GM18870 (cell line): ENCODE results near the gene VDAC2.
"Not testable (repeated sequence)": the region's sequence is repeated elsewhere in the genome, so short reads cannot be mapped to it uniquely, and the experiment has no call there.

ENCODE experiments used
- ATAC-seq: cut with Tn5 transposase; IDR thresholded peaks from one replicate; pipeline ENCODE4 v1.9.1; 2021; ENCODE audit warnings: moderate library complexity; ENCODE audit not compliant: unreplicated experiment

VDAC2 gene

GRCh38 chr10:75210282-75211006 is at the start of gene VDAC2:
TSS of gene VDAC2 (plus strand) at chr10:75210796. CDS start at chr10:75211159, 363 bp downstream.
- peak; percentile 50 for ATAC-seq

- peak; percentile 65 for ATAC-seq
Measured at GRCh38 chr10:75165684-75166622, 44.6 kb upstream of the VDAC2 start.

GRCh38 chr10:75166623-75166972 is 44.0 kb upstream of the VDAC2 start:
- ATAC-seq = peak; percentile 12

- ATAC-seq = no peak
Measured at GRCh38 chr10:75168275-75168674, 42.3 kb upstream of the VDAC2 start.

- no peak for ATAC-seq
Measured at GRCh38 chr10:75170215-75170614, 40.4 kb upstream of the VDAC2 start.

- ATAC-seq = no peak
Measured at GRCh38 chr10:75175046-75175445, 35.5 kb upstream of the VDAC2 start.

- no peak for ATAC-seq
Measured at GRCh38 chr10:75176046-75176445, 34.5 kb upstream of the VDAC2 start.

- no peak for ATAC-seq
Measured at GRCh38 chr10:75176736-75177135, 33.9 kb upstream of the VDAC2 start.

- ATAC-seq = no peak
Measured at GRCh38 chr10:75179657-75180177, 30.9 kb upstream of the VDAC2 start.

- no peak for ATAC-seq
Measured at GRCh38 chr10:75180592-75180991, 30.0 kb upstream of the VDAC2 start.

- no peak for ATAC-seq
Measured at GRCh38 chr10:75181073-75181472, 29.5 kb upstream of the VDAC2 start.

GRCh38 chr10:75186310-75186709 is 24.3 kb upstream of the VDAC2 start:
- ATAC-seq = no peak

- no peak for ATAC-seq
Measured at GRCh38 chr10:75187961-75188426, 22.6 kb upstream of the VDAC2 start.

GRCh38 chr10:75188522-75188921 is 22.1 kb upstream of the VDAC2 start:
- not testable (repeated sequence) for ATAC-seq

GRCh38 chr10:75189266-75190096 is 21.1 kb upstream of the VDAC2 start:
- no peak for ATAC-seq

- no peak for ATAC-seq
Measured at GRCh38 chr10:75191821-75192568, 18.6 kb upstream of the VDAC2 start.

GRCh38 chr10:75194625-75195024 is 16.0 kb upstream of the VDAC2 start:
- not testable (repeated sequence) for ATAC-seq

GRCh38 chr10:75195035-75195763 is 15.4 kb upstream of the VDAC2 start:
- ATAC-seq = no peak

GRCh38 chr10:75197066-75197465 is 13.5 kb upstream of the VDAC2 start:
- ATAC-seq = no peak
